Stimulated activated naive CD4-positive, alpha-beta T cell treated with Interleukin-2 at 50 U/mL for 16 hours (primary cell): ENCODE results near the gene SORCS2.

Source experiments
- DNase-seq: peaks from one replicate; lab custom pipeline; 2025; lab: John Stamatoyannopoulos, UW

SORCS2 gene

GRCh38 chr4:7753931-7754465 is 561.7 kb downstream of the SORCS2 start:
- DNase-seq: no peak

- no peak for DNase-seq
These were observed 562.4 kb downstream of the SORCS2 start for GRCh38 chr4:7754565-7755262.

GRCh38 chr4:7755561-7755960 is 563.2 kb downstream of the SORCS2 start:
- DNase-seq: no peak

- no peak for DNase-seq
These were observed 563.7 kb downstream of the SORCS2 start for GRCh38 chr4:7756071-7756470.

- no peak for DNase-seq
These were observed 564.4 kb downstream of the SORCS2 start for GRCh38 chr4:7756561-7757355.

- DNase-seq: no peak
These were observed 565.4 kb downstream of the SORCS2 start for GRCh38 chr4:7757501-7758471.

- no peak for DNase-seq
These were observed 566.1 kb downstream of the SORCS2 start for GRCh38 chr4:7758476-7758875.

- DNase-seq: peak; percentile 69
These were observed 566.9 kb downstream of the SORCS2 start for GRCh38 chr4:7759216-7759615.

GRCh38 chr4:7759635-7760034 is 567.3 kb downstream of the SORCS2 start:
- DNase-seq: no peak

- no peak for DNase-seq
These were observed 567.9 kb downstream of the SORCS2 start for GRCh38 chr4:7760228-7760627.

GRCh38 chr4:7760706-7761105 is 568.4 kb downstream of the SORCS2 start:
- no peak for DNase-seq

GRCh38 chr4:7761312-7761711 is 569.0 kb downstream of the SORCS2 start:
- DNase-seq: no peak

GRCh38 chr4:7761720-7762119 is 569.4 kb downstream of the SORCS2 start:
- DNase-seq: peak; percentile 36

GRCh38 chr4:7762376-7763030 is 570.2 kb downstream of the SORCS2 start:
- no peak for DNase-seq

GRCh38 chr4:7763106-7763505 is 570.8 kb downstream of the SORCS2 start:
- DNase-seq: no peak

GRCh38 chr4:7763788-7764187 is 571.5 kb downstream of the SORCS2 start:
- DNase-seq: no peak

- DNase-seq: no peak
These were observed 572.1 kb downstream of the SORCS2 start for GRCh38 chr4:7764466-7764865.

- DNase-seq: no peak
These were observed 573.3 kb downstream of the SORCS2 start for GRCh38 chr4:7765666-7766065.

- no peak for DNase-seq
These were observed 573.7 kb downstream of the SORCS2 start for GRCh38 chr4:7766086-7766485.

GRCh38 chr4:7766661-7767345 is 574.5 kb downstream of the SORCS2 start:
- DNase-seq: no peak

GRCh38 chr4:7767526-7767925 is 575.2 kb downstream of the SORCS2 start:
- DNase-seq: no peak
